WTC11 (cell line): Measurements from ENCODE around the gene STON2.

ENCODE experiments used
- CREB1 ChIP-seq: sonication (generic); formaldehyde crosslinking; IDR thresholded peaks from 2 replicates; pipeline ENCODE4 v1.8.0; 2023; ENCODE audit warnings: mild to moderate bottlenecking, missing genetic modification reagents
- CREM ChIP-seq: sonication (generic); formaldehyde crosslinking; IDR thresholded peaks from 2 replicates; pipeline ENCODE4 v1.8.1; 2022; ENCODE audit warnings: mild to moderate bottlenecking, missing genetic modification reagents, moderate library complexity
- MXD4 ChIP-seq: fragments of 250-450 bp; sonication (Bioruptor Pico); IDR thresholded peaks from 2 replicates; pipeline ENCODE4 v1.8.0; 2021; ENCODE audit warnings: mild to moderate bottlenecking, moderate library complexity, borderline replicate concordance
- NFATC4 ChIP-seq: fragments of 250-450 bp; sonication (Bioruptor Pico); IDR thresholded peaks from 2 replicates; pipeline ENCODE4 v1.9.0; 2021; ENCODE audit warnings: mild to moderate bottlenecking
- NFYB ChIP-seq: sonication (generic); formaldehyde crosslinking; conservative IDR thresholded peaks from 2 replicates; pipeline ENCODE4 v1.8.0; 2022; ENCODE audit warnings: low read depth, missing genetic modification reagents
- TCF7 ChIP-seq: sonication (generic); formaldehyde crosslinking; IDR thresholded peaks from 2 replicates; pipeline ENCODE4 v1.8.0; 2022; ENCODE audit warnings: mild to moderate bottlenecking, low read depth, missing genetic modification reagents, moderate library complexity
- TF ChIP-seq, protein P1 (sequence below): fragments of 200-600 bp; IDR thresholded peaks from 2 replicates; pipeline ENCODE4 v1.8.0; 2022; ENCODE audit warnings: antibody characterized with exemption
- TF ChIP-seq, protein P2 (sequence below): sonication (generic); formaldehyde crosslinking; IDR thresholded peaks from 2 replicates; pipeline ENCODE4 v1.8.1; 2022; ENCODE audit warnings: low read depth, missing genetic modification reagents, borderline replicate concordance
- TF ChIP-seq, protein P3 (sequence below): sonication (generic); formaldehyde crosslinking; IDR thresholded peaks from 2 replicates; pipeline ENCODE4 v1.8.1; 2022; ENCODE audit warnings: low read depth, mild to moderate bottlenecking, moderate library complexity, missing genetic modification reagents, borderline replicate concordance
- TF ChIP-seq, protein P4 (sequence below): fragments of 250-450 bp; sonication (Bioruptor Pico); IDR thresholded peaks from 2 replicates; pipeline ENCODE4 v1.9.0; 2021; ENCODE audit warnings: mild to moderate bottlenecking

DNA sequence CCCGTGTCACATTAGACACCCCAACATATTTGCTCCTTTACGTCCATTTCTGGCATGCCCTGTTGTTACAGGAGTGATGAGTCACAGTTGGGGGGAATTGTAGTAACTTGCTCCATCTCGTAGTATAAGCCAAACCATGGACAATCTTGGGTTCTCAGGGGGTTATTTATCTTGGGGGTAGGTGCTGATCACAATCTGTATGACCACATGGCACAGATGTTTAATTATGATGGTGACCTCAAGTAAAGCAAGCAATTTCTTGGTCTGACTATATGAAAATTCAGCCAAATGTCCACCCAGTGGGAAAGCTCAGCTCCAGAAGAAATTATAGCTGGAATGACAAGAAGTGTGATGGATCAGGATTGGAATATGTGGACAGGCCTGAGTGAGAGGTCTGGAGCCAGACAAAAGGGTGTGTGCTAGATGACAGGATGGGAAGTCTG is 32.1 kb upstream of the STON2 start:
- TF ChIP-seq, protein P1, sequence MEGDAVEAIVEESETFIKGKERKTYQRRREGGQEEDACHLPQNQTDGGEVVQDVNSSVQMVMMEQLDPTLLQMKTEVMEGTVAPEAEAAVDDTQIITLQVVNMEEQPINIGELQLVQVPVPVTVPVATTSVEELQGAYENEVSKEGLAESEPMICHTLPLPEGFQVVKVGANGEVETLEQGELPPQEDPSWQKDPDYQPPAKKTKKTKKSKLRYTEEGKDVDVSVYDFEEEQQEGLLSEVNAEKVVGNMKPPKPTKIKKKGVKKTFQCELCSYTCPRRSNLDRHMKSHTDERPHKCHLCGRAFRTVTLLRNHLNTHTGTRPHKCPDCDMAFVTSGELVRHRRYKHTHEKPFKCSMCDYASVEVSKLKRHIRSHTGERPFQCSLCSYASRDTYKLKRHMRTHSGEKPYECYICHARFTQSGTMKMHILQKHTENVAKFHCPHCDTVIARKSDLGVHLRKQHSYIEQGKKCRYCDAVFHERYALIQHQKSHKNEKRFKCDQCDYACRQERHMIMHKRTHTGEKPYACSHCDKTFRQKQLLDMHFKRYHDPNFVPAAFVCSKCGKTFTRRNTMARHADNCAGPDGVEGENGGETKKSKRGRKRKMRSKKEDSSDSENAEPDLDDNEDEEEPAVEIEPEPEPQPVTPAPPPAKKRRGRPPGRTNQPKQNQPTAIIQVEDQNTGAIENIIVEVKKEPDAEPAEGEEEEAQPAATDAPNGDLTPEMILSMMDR: no peak
- TF ChIP-seq NFYB (CRISPR knock-in tag) (no peak), CREM (CRISPR knock-in tag) (no peak), NFATC4 (CRISPR knock-in tag) (no peak), MXD4 (CRISPR knock-in tag) (no peak), TCF7 (CRISPR knock-in tag) (no peak), CREB1 (no peak)
- TF ChIP-seq, protein P2, sequence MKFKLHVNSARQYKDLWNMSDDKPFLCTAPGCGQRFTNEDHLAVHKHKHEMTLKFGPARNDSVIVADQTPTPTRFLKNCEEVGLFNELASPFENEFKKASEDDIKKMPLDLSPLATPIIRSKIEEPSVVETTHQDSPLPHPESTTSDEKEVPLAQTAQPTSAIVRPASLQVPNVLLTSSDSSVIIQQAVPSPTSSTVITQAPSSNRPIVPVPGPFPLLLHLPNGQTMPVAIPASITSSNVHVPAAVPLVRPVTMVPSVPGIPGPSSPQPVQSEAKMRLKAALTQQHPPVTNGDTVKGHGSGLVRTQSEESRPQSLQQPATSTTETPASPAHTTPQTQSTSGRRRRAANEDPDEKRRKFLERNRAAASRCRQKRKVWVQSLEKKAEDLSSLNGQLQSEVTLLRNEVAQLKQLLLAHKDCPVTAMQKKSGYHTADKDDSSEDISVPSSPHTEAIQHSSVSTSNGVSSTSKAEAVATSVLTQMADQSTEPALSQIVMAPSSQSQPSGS (CRISPR knock-in tag): no peak
- TF ChIP-seq, protein P3, sequence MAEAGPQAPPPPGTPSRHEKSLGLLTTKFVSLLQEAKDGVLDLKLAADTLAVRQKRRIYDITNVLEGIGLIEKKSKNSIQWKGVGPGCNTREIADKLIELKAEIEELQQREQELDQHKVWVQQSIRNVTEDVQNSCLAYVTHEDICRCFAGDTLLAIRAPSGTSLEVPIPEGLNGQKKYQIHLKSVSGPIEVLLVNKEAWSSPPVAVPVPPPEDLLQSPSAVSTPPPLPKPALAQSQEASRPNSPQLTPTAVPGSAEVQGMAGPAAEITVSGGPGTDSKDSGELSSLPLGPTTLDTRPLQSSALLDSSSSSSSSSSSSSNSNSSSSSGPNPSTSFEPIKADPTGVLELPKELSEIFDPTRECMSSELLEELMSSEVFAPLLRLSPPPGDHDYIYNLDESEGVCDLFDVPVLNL (CRISPR knock-in tag): no peak
- TF ChIP-seq, protein P4, sequence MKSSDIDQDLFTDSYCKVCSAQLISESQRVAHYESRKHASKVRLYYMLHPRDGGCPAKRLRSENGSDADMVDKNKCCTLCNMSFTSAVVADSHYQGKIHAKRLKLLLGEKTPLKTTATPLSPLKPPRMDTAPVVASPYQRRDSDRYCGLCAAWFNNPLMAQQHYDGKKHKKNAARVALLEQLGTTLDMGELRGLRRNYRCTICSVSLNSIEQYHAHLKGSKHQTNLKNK: no peak
